ENCODE measurements around the gene PVALB. TPM values are rescaled to one million over a fixed set of nuclear protein-coding genes. Genes with fewer than 3 reads are reported as not detected.
A peak's percentile ranks its signal among the peaks of the same experiment; 100 is the strongest.

Gene PVALB
- polyA plus RNA-seq, 3 donors: 0.65 TPM; not detected in 2

DNA sequence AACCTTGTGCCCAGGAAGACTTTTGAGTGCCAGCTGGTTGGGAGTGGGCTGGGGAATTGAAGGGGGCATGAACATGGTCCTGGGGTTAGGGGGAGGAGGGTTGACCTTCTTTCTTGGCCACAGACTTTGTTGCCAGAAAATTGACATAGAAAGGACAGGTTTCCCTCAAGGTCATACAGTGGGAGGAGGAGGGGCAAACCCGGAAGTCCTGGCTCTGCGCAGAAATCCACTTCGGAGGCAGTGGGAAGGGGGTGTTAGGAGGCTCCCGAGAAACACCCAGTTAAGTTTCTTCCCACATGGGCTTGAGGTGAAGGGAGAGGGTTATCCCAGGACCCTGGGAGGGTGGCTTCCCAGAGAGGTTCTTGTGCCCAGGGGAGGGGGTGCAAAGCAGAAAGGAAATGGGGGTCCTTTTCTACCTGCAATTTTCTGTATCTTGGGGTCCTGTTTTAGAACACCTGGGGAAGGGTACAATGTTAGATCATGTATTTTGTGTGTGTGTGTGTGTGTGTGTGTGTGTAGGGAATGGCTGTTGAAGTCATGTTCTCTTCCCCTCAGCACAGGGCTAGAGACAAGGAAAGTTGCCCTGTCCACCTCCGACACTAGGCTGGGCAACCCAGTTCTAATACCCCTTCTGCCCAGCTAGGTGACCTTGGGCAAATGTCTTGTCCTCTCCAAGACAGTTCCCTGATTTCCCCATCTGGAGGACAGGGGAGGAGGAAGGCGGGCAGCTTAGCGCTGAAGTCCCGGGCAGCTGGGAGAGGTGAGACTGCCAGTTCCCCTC, 1.1 kb downstream of the PVALB start:
- TF ChIP-seq, protein P1, sequence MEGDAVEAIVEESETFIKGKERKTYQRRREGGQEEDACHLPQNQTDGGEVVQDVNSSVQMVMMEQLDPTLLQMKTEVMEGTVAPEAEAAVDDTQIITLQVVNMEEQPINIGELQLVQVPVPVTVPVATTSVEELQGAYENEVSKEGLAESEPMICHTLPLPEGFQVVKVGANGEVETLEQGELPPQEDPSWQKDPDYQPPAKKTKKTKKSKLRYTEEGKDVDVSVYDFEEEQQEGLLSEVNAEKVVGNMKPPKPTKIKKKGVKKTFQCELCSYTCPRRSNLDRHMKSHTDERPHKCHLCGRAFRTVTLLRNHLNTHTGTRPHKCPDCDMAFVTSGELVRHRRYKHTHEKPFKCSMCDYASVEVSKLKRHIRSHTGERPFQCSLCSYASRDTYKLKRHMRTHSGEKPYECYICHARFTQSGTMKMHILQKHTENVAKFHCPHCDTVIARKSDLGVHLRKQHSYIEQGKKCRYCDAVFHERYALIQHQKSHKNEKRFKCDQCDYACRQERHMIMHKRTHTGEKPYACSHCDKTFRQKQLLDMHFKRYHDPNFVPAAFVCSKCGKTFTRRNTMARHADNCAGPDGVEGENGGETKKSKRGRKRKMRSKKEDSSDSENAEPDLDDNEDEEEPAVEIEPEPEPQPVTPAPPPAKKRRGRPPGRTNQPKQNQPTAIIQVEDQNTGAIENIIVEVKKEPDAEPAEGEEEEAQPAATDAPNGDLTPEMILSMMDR (IDR thresholded peaks at IDR 0.05): no peak
- no peak for DNase-seq
- Histone ChIP-seq H3K9me3 (replicated peaks in 1 of 2; ENCODE audit: control insufficient read depth in 1 of 2, insufficient read depth in 1 of 2, low read length in 2 of 2) (peaks cover 0 to 22% of the 10 kb centered on the region in 2 donors), H2AFZ (ENCODE audit: insufficient read depth, low read depth, low read length, poor library complexity, severe bottlenecking) (no peak overlapping the region), H3K9ac (ENCODE audit: insufficient read depth, low read length, poor library complexity, severe bottlenecking) (no peak overlapping the region), H4K20me1 (ENCODE audit: insufficient read depth, low read length) (no peaks in the 10 kb centered on the region), H3K27ac (ENCODE audit: low read depth in 1 of 2, low read length in 2 of 2) (no peak overlapping the region), H3K4me1 (ENCODE audit: control insufficient read depth in 1 of 2, insufficient read depth in 2 of 2, low read length in 2 of 2) (peaks cover 9 to 11% of the 10 kb centered on the region in 2 donors), H3K4me3 (replicated peaks in 1 of 3; ENCODE audit: low read depth in 2 of 3, low read length in 3 of 3) (no peak overlapping the region), H3K4me2 (replicated peaks; ENCODE audit: extremely low read depth, low read length, poor library complexity, severe bottlenecking) (no peak overlapping the region), H3K36me3 (replicated peaks in 1 of 2; ENCODE audit: control insufficient read depth in 1 of 2, insufficient read depth in 2 of 2, low read length in 2 of 2) (no peaks in the 10 kb centered on the region), H3K79me2 (ENCODE audit: insufficient read depth, low read length) (no peaks in the 10 kb centered on the region), H3K27me3 (ENCODE audit: control insufficient read depth in 2 of 2, insufficient read depth in 2 of 2, low read length in 2 of 2) (peaks cover 55 to 80% of the 10 kb centered on the region in 2 donors)
- H3K36me3 Mint-ChIP-seq: peaks cover 0 to 6% of the 10 kb centered on the region in 2 donors
- 0% methylated on average over 3 of the region's 8 CpGs for WGBS (ENCODE audit: insufficient coverage)
- peaks cover 79 to 89% (median 89%) of the 10 kb centered on the region in 3 donors for H3K27me3 Mint-ChIP-seq (ENCODE audit: low read depth in 3 of 3)
- H3K4me3 Mint-ChIP-seq: peak overlapping the region in 1 of 2 donors; percentile 81
- peaks cover 0 to 10% (median 2%) of the 10 kb centered on the region in 7 donors for H3K9me3 Mint-ChIP-seq
- peaks cover 7% of the 10 kb centered on the region for H3K4me1 Mint-ChIP-seq
- intact Hi-C loops (cut with micrococcal nuclease): no loop called here
- H3K27ac Mint-ChIP-seq: no peak overlapping the region

DNA sequence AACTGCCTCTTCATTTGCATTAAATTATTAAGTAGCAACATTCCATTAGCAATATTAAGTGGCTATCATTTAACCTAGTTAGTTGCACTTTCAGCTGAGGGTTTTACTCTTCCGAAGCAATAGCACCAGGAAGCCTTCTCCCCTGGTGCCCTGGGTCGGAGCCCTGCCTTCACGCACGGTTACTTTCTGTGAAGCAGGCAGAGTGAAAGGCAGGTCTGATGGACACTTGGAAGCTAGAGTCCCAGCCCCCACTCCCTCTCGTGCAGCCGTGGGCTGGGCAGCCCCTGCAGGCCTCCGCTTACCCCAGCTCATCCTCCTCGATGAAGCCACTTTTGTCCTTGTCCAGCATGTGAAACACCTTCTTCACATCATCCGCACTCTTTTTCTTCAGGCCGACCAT, 2.0 kb downstream of the PVALB start:
- TF ChIP-seq, protein P1 (IDR thresholded peaks at IDR 0.05): no peak
- DNase-seq: no peak
- Mint-ChIP-seq H3K27ac (no peak overlapping the region), H3K4me1 (peaks cover 7% of the 10 kb centered on the region), H3K27me3 (ENCODE audit: low read depth in 3 of 3) (peaks cover 73 to 82% (median 81%) of the 10 kb centered on the region in 3 donors), H3K9me3 (peaks cover 0 to 10% (median 2%) of the 10 kb centered on the region in 7 donors), H3K4me3 (peak overlapping the region in 1 of 2 donors; percentile 81), H3K36me3 (peaks cover 0 to 6% of the 10 kb centered on the region in 2 donors)
- peaks cover 50 to 70% of the 10 kb centered on the region in 2 donors for H3K27me3 ChIP-seq (ENCODE audit: control insufficient read depth in 2 of 2, insufficient read depth in 2 of 2, low read length in 2 of 2)
- WGBS (ENCODE audit: insufficient coverage): 78% methylated on average over 6 of the region's 10 CpGs
- no peaks in the 10 kb centered on the region for H3K36me3 ChIP-seq (replicated peaks in 1 of 2; ENCODE audit: control insufficient read depth in 1 of 2, insufficient read depth in 2 of 2, low read length in 2 of 2)
- peaks cover 9 to 11% of the 10 kb centered on the region in 2 donors for H3K4me1 ChIP-seq (ENCODE audit: control insufficient read depth in 1 of 2, insufficient read depth in 2 of 2, low read length in 2 of 2)
- no peaks in the 10 kb centered on the region for H4K20me1 ChIP-seq (ENCODE audit: insufficient read depth, low read length)
- intact Hi-C loops (cut with micrococcal nuclease): no loop called here
- H3K9me3 ChIP-seq (replicated peaks in 1 of 2; ENCODE audit: control insufficient read depth in 1 of 2, insufficient read depth in 1 of 2, low read length in 2 of 2): peaks cover 0 to 22% of the 10 kb centered on the region in 2 donors
- no peak overlapping the region for H3K4me2 ChIP-seq (replicated peaks; ENCODE audit: extremely low read depth, low read length, poor library complexity, severe bottlenecking)
- no peak overlapping the region for H3K27ac ChIP-seq (ENCODE audit: low read depth in 1 of 2, low read length in 2 of 2)
- no peak overlapping the region for H2AFZ ChIP-seq (ENCODE audit: insufficient read depth, low read depth, low read length, poor library complexity, severe bottlenecking)
- no peak overlapping the region for H3K9ac ChIP-seq (ENCODE audit: insufficient read depth, low read length, poor library complexity, severe bottlenecking)
- no peak overlapping the region for H3K4me3 ChIP-seq (replicated peaks in 1 of 3; ENCODE audit: low read depth in 2 of 3, low read length in 3 of 3)
- H3K79me2 ChIP-seq (ENCODE audit: insufficient read depth, low read length): no peaks in the 10 kb centered on the region

Data from CD14-positive monocyte (primary cell).